ENCODE measurements around the gene IL1RAPL1.

DNA sequence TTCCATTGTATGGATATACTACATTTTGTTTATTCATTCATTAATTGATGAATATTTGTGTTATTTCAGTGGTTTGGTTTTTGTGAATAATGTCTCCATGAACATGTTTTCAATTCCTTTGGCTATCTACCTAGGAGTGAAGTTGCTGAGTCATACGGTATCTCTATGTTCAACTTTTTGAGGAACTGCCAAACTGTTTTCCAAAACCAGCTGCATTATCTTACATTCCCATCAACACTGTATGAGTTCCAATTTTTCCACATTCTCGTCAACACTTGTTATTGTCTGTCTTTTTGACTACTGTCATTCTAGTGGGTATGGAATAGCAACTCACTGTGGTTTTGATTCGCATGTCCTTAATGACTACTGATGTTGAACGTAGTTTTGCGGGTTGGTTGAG lies 1239.5 kb downstream of the IL1RAPL1 start:
- TF ChIP-seq, protein P1, sequence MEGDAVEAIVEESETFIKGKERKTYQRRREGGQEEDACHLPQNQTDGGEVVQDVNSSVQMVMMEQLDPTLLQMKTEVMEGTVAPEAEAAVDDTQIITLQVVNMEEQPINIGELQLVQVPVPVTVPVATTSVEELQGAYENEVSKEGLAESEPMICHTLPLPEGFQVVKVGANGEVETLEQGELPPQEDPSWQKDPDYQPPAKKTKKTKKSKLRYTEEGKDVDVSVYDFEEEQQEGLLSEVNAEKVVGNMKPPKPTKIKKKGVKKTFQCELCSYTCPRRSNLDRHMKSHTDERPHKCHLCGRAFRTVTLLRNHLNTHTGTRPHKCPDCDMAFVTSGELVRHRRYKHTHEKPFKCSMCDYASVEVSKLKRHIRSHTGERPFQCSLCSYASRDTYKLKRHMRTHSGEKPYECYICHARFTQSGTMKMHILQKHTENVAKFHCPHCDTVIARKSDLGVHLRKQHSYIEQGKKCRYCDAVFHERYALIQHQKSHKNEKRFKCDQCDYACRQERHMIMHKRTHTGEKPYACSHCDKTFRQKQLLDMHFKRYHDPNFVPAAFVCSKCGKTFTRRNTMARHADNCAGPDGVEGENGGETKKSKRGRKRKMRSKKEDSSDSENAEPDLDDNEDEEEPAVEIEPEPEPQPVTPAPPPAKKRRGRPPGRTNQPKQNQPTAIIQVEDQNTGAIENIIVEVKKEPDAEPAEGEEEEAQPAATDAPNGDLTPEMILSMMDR (IDR thresholded peaks at IDR 0.05): no peak
- no peak for TF ChIP-seq POLR2A (IDR thresholded peaks at IDR 0.05)

All from breast epithelium (tissue), 3 donors.